Activated CD4-positive, alpha-beta T cell treated with anti-CD3 and anti-CD28 coated beads, Interleukin-2, amount 50 U/mL, for 1 hour (primary cell): Measurements from ENCODE around the gene PPP1R14D.
A peak's percentile ranks its signal among the peaks of the same experiment; 100 is the strongest.

Source experiments
- DNase-seq: peaks from one replicate; pipeline ENCODE4 v3.0.0-alpha.2; 2020

PPP1R14D gene

GRCh38 chr15:40815042-40815698, 13.3 kb downstream of the PPP1R14D start:
- DNase-seq = no peak

GRCh38 chr15:40812721-40813425, 15.6 kb downstream of the PPP1R14D start:
- no peak for DNase-seq

- DNase-seq = no peak
Measured at GRCh38 chr15:40808861-40809450, 19.6 kb downstream of the PPP1R14D start.

- DNase-seq = no peak
Measured at GRCh38 chr15:40807888-40808461, 20.5 kb downstream of the PPP1R14D start.

- DNase-seq = peak; percentile 92
Measured at GRCh38 chr15:40807028-40807887, 21.2 kb downstream of the PPP1R14D start, which contains the start of the genes DNAJC17 and ZFYVE19. DNAJC17 (minus strand) TSS chr15:40807473; CDS start chr15:40807446, 27 bp downstream. ZFYVE19 (plus strand) TSS chr15:40807089; CDS start chr15:40807590, 501 bp downstream.

GRCh38 chr15:40806672-40807027, 21.9 kb downstream of the PPP1R14D start:
- DNase-seq = no peak

GRCh38 chr15:40803688-40804087, 24.8 kb downstream of the PPP1R14D start:
- DNase-seq = no peak

- DNase-seq = no peak
Measured at GRCh38 chr15:40803076-40803475, 25.4 kb downstream of the PPP1R14D start.

GRCh38 chr15:40799523-40799922, 29.0 kb downstream of the PPP1R14D start:
- DNase-seq = no peak

- DNase-seq = no peak
Measured at GRCh38 chr15:40796512-40796911, 32.0 kb downstream of the PPP1R14D start.

- DNase-seq = no peak
Measured at GRCh38 chr15:40796041-40796440, 32.5 kb downstream of the PPP1R14D start.

GRCh38 chr15:40793216-40793989, 35.1 kb downstream of the PPP1R14D start:
- DNase-seq = no peak

- DNase-seq = no peak
Measured at GRCh38 chr15:40792394-40792793, 36.1 kb downstream of the PPP1R14D start.

- no peak for DNase-seq
Measured at GRCh38 chr15:40790718-40791117, 37.8 kb downstream of the PPP1R14D start.

- DNase-seq = no peak
Measured at GRCh38 chr15:40789999-40790398, 38.5 kb downstream of the PPP1R14D start.

GRCh38 chr15:40789119-40789518, 39.4 kb downstream of the PPP1R14D start:
- no peak for DNase-seq

- no peak for DNase-seq
Measured at GRCh38 chr15:40787991-40788390, 40.5 kb downstream of the PPP1R14D start.

GRCh38 chr15:40787344-40787841, 41.1 kb downstream of the PPP1R14D start:
- DNase-seq = peak; percentile 50

GRCh38 chr15:40785814-40786213, 42.7 kb downstream of the PPP1R14D start:
- DNase-seq = no peak

- no peak for DNase-seq
Measured at GRCh38 chr15:40785164-40785563, 43.3 kb downstream of the PPP1R14D start.

GRCh38 chr15:40782609-40783227, 45.8 kb downstream of the PPP1R14D start:
- peak; percentile 80 for DNase-seq
